ENCODE results near the gene RNF130.
"Not testable (repeated sequence)": the region's sequence is repeated elsewhere in the genome, so short reads cannot be mapped to it uniquely, and the experiment has no call there.

RNF130 gene

DNA sequence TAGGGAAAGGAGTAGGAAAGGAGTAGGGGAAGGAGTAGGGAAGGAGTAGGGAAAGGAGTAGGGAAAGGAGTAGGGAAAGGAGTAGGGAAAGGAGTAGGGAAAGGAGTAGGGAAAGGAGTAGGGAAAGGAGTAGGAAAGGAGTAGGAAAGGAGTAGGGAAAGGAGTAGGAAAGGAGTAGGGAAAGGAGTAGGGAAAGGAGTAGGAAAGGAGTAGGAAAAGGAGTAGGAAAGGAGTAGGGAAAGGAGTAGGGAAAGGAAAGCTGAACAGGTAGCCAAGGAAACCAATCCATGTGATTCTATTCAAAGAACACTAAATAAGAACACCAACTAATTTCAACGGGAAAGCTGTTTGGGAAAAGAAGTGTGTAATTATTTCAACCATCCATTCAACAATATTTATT, 56.0 kb downstream of the RNF130 start:
- not testable (repeated sequence) for DNase-seq

DNA sequence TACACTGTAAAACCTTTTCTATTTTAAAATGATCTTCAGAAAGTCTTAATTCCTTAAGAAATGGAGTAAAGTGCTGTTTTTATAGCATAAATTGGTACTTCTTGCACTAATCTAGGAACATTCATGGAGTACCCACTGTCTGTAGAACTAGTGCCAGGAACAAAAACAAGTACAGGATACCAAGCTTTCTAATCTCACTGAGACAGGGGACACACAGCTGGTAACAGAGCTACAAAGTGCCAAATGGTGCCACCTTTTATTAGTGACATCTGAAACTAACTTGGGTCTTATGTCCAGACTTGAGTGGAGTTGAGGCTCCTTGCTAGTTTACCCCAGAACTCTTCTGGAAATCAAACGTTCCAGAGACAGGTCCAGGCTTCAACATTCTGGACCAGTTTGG, 57.9 kb downstream of the RNF130 start:
- DNase-seq: no peak

DNA sequence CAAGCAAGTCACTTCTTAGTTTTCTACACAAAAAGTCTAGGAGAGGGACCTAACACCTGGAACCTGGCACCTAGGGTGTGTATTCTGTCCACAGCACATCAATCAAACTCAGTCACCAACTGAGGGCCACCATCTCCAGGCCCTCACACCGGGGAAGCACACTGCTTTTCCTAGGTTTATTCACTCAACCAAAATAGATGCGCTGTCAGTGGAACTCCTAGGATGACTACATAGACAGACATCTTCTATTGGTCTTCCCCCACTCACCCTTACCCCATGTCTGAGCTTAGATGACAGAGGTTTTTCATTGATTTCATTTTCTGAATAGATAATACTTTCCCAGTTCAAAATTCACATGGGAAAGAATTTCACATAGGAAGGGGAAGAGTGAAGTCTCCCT, 59.2 kb downstream of the RNF130 start:
- DNase-seq: no peak

DNA sequence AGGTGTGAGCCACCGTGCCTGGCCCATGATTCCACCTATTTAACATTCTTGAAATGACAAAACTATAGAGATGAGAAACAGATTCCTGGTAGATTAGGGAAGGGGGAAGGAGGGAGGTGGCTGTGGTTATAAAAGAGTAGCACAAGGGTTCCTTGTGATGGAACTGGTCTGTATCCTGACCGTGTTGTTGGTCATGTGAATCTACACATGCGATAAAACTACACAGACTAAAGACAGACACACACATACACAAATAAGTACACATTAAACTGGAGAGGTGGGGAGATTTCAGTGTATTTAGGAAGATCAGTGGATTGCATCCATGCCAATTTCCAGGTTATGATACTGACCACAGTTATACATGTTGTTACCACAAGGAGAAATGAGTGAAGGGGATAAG, 60.9 kb downstream of the RNF130 start:
- DNase-seq: no peak

- DNase-seq: no peak
These were observed 62.0 kb downstream of the RNF130 start for GRCh38 chr5:180009581-180009980.

DNA sequence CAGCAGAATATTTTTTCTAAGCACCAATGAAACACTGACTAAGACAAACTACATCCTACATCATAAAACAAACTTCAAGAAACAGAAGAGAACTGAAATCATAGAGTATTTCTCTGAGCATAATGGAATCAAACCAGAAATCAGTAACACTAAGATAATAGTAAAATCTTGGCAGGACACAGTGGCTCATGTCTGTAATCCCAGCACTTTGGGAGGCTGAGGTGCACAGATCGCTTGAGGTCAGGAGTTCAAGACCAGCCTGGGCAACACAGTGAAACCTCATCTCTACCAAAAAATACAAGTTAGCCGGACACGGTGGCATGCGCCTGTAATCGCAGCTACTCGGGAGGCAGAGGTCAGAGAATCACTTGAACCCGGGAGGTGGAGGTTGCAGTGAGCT, 63.1 kb downstream of the RNF130 start:
- DNase-seq: no peak

DNA sequence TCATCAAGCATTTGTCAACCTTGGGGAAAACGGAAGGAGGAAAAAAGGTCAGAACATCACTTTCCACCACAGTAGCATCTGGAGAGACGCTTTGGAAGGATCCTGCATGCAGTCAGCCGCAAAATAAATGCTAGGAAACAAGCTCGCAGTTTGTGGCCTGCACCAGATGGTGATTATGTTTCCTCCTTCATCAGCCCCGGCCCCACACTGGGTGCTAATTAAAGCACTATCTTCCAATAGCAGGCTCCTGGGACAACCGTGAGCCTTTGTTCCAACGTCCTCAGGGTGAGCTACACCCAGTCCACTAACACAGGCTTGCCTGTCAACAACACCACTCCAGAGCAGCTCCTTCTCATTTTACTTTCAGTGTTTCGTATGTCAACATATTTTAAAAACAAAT, 64.0 kb downstream of the RNF130 start:
- DNase-seq: peak in 1 of 4 experiments; percentile 19

DNA sequence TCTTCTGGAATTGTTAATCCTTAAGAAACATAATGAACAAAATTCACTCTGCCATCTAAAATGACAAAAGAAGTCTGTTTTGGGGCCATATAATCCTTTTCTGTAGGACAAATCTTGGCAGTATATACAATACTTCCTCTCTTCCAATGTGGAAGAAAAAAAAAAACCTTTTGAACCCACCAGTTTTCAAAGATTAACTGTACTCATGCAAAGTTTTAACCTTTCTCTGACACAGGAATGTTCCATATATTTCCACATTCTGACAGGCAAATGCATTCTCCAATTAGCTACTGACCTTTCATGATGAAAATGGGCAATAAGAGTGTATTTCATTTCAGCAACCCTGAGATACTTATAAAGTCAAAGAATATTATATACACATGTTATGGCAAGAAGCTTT, 65.4 kb downstream of the RNF130 start:
- DNase-seq: no peak

GRCh38 chr5:180003127-180003526, 68.4 kb downstream of the RNF130 start:
- no peak for DNase-seq

- no peak for DNase-seq
These were observed 69.8 kb downstream of the RNF130 start for GRCh38 chr5:180001742-180002141.

DNA sequence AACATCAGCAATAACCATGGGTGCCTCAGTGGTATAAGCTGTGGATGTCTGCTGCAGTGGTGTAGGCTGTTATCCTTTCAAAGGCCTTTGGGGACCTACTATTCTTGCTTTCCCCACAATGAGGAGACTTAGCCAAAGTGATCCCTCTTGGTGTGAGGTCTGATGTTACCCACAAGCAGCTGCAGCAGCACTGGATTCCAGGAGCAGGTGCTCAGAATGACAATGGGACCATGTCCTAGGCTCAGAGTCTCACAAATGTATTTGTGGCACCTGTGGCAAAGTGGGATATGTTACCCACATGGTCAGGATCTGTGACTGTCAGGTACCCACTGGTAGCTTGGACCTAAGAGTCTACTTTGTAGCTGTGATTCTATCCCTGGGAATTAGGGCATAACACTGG, 70.4 kb downstream of the RNF130 start:
- DNase-seq: no peak

GRCh38 chr5:179998485-179998884, 73.1 kb downstream of the RNF130 start:
- DNase-seq: no peak

GRCh38 chr5:179994583-179995323, 76.8 kb downstream of the RNF130 start:
- DNase-seq: peak; percentile 47 to 74 (median 62)

- DNase-seq: not testable (repeated sequence)
These were observed 78.7 kb downstream of the RNF130 start for GRCh38 chr5:179992855-179993254.

DNA sequence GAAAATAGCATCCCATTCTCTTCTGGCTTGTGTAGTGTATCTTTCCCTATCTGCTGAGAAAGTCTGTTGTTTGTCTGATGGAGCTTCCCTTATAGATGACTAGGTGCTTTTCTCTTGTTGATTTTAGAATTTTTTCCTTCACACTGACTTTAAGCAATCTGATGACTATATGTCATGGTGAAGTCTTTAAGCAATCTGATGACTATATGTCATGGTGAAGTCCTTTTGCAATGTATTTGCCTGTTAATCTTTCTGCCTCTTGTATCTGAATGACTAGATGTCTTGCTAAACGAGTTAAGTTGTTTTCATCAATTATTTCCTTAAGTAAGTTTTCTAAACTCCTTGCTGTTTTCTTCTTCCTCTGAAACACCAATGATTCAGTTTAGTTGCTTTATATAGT, 80.5 kb downstream of the RNF130 start:
- DNase-seq: peak in 2 of 4 experiments; percentile 67 to 75

- not testable (repeated sequence) for DNase-seq
These were observed 81.0 kb downstream of the RNF130 start for GRCh38 chr5:179990525-179990924.

GRCh38 chr5:179986328-179986727, 85.2 kb downstream of the RNF130 start:
- no peak for DNase-seq

DNA sequence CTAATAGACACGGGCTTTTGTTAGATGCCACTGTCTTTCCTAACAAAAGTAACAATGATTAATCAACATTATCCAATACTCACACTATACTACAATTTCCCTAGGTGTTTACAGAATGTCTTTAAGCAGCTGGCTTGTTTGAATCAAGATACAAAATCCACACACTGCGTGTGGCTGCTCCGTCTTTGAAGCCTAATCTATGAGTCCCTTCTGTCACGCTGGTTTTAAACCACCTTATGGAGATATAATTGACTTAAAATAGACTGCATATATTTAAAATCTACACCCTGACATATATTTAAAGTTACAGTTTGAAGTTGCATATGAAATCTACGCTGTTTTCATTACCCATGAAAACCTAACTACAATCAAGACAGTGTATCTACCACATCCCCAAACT, 89.9 kb downstream of the RNF130 start:
- DNase-seq: no peak

GRCh38 chr5:179980767-179981166, 90.8 kb downstream of the RNF130 start:
- no peak for DNase-seq

DNA sequence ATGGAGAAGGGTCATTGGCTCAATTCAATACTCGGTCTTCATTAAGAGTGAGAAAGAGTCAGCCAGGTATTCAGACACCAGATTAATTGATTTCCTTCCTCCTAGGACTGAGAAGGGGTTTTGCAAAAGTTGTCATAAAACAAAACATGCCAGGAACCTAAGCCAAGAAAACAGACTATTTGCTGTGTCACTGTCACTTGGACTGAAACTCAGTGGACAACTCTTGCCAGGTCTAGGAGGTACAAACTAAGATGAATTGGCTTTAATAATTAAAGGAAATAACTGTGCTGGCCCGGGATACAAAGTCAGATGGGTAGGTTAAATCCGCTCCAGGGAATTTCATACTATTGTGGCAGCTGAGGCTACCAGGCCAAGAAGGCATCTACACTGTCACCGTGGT, 92.8 kb downstream of the RNF130 start:
- no peak for DNase-seq

DNA sequence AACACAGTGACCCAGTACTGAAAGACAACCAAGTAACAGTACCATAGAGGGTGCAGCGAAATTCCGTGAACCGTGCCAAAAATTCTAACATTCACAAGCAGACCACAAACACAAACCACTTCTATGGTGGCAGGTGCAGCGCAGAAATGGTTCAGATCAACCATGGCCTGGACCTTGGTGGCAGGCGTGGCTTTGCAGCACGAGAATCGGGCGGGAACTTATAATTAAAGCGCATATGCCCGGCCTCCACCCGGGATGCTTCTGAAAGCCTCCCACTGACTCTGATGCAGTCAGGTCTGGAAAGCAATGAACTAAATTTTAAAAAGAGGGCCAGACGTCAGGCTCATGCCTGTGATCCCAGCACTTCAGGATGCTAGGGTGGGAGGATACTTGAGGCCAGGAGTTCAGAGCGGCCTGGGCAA, 95.8 kb downstream of the RNF130 start:
- no peak for DNase-seq

DNA sequence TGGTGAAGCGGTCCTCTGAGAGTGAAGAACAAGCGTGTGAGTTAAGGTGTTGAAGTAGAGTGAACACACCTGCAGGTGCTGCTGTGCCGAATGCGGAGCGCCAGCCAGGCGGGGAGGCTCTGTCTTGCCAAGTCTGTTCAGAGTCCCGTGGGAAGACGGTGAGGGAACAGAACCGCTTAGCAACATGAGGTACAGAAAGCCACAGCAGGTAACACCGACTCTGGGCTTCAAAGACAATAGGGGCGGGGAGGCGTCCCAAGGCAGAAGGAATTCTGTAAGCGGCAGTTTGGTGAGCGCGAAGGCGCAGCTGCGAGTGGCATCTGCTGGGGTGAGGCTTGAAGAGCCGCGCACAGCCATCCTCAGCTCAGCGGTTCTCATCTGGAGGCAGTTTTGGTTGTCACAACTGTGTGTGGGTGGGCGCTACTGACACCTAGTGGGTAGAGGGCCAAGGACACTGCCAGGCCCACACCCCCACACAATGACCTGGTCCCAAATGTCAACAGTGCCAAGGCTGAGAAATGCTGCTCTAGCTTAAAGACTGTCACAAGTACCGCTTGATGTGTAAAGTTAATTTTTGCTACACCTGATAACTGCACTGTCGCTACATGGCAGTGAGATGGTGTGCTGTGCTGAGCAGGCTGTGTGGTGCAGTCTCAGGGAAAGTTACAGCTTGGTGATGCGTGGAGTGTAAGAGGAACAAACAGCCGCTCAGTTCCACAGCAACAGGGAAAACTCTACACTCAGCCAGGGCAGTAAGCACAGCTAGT, 96.4 kb downstream of the RNF130 start:
- DNase-seq: peak; percentile 44 to 71 (median 64)

DNA sequence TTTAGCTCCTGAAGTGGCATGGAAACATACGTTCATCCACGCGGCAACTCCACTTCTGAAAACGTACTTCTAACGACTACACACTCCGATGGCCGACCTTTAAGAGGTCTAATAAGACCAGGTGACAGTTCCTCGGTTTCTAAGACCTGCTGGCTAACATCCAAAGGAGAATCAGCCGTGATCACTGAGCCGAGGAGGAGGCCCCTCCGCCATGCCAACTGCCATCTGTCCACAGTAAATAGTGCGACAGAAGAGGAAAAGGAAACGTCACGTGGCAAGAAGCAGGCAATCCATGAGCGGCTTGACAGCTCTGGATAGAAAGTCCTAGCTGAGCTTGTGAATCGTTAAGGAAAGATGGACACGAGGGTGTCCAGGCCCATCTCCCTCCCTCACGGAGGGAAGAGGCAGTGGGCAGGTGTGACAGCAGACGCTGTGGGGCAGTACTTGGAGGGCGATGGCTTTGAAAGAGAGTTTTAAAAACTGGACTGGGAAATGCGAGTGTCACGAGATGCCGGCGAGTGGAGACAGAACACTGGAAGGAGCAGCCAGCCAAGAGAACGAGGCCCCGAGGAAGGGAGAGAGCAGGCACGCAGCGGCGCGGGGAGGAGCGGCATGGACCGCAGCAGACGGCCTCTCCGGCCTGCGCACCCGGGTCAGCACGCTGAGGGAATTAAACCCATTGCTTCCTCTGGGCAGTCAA, 97.2 kb downstream of the RNF130 start:
- no peak for DNase-seq

DNA sequence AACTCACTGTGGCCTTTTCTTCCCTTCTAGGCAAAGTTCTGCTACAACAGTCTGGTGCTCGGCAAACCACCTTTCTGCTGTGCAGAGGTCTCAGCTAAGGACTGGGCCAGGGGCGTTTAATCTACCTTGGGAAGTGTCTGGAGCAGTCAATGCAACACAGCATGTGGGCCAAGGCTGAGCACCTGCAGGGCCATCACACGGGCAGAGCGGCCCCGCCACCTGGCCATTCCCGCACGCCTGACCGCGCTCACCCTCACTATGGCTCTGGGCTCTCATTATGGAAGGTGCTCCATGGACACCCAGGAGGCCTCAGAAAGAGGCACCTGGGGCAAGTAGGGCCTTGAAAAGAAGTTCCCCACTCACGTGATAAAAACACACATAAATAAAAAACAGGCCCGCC, 98.2 kb downstream of the RNF130 start:
- no peak for DNase-seq

Data from suppressor macrophage (primary cell).